HEK293T (cell line): ENCODE measurements around the gene FRMD4B.
A peak's percentile ranks its signal among the peaks of the same experiment; 100 is the strongest.

Source experiments
- CTCF ChIA-PET: fragments of 350-600 bp; formaldehyde crosslinking; extraction: SDS; loops from one replicate; lab custom pipeline; 2021; ENCODE audit warnings: antibody characterized with exemption, inconsistent platforms; lab: Yijun Ruan, JAX
- POLR2A ChIA-PET: fragments of 350-600 bp; formaldehyde crosslinking; extraction: SDS; loops from one replicate; lab custom pipeline; 2020; ENCODE audit warnings: antibody characterized with exemption, inconsistent platforms; lab: Yijun Ruan, JAX
- DNase-seq: peaks from one replicate; pipeline ENCODE4 v3.0.0; 2012; ENCODE audit warnings: mixed read lengths; ENCODE audit errors: extremely low spot score
- ARNT ChIP-seq: fragments of 450-650 bp; IDR thresholded peaks from 2 replicates; pipeline ENCODE4 v1.6.1; 2017; ENCODE audit warnings: mild to moderate bottlenecking
- BHLHE40 ChIP-seq: fragments of 450-650 bp; IDR thresholded peaks from 2 replicates; pipeline ENCODE4 v1.6.1; 2016; ENCODE audit warnings: mild to moderate bottlenecking, moderate library complexity, borderline replicate concordance
- CTBP1 ChIP-seq: fragments of 450-650 bp; IDR thresholded peaks from 2 replicates; pipeline ENCODE4 v1.6.1; 2016; ENCODE audit warnings: borderline replicate concordance
- ELF4 ChIP-seq: fragments of 450-650 bp; IDR thresholded peaks from 2 replicates; pipeline ENCODE4 v1.6.1; 2017; ENCODE audit warnings: antibody characterized with exemption
- FOXA1 ChIP-seq: fragments of 450-650 bp; IDR thresholded peaks from 2 replicates; pipeline ENCODE4 v1.6.1; 2016; ENCODE audit warnings: mild to moderate bottlenecking
- FOXK2 ChIP-seq: fragments of 450-650 bp; IDR thresholded peaks from 2 replicates; pipeline ENCODE4 v1.6.1; 2016; ENCODE audit warnings: mild to moderate bottlenecking
- FOXM1 ChIP-seq: fragments of 450-650 bp; IDR thresholded peaks from 2 replicates; pipeline ENCODE4 v1.6.1; 2017; ENCODE audit warnings: mild to moderate bottlenecking, borderline replicate concordance
- HDGF ChIP-seq: fragments of 450-650 bp; IDR thresholded peaks from 2 replicates; pipeline ENCODE4 v1.6.1; 2017; ENCODE audit warnings: antibody characterized with exemption, borderline replicate concordance
- L3MBTL2 ChIP-seq: fragments of 450-650 bp; conservative IDR thresholded peaks from 2 replicates; pipeline ENCODE4 v1.6.1; 2016; ENCODE audit warnings: mild to moderate bottlenecking
- LEF1 ChIP-seq: fragments of 450-650 bp; IDR thresholded peaks from 2 replicates; pipeline ENCODE4 v1.6.1; 2017; ENCODE audit warnings: mild to moderate bottlenecking, borderline replicate concordance
- NFRKB ChIP-seq: fragments of 450-650 bp; IDR thresholded peaks from 2 replicates; pipeline ENCODE4 v1.6.1; 2016; ENCODE audit warnings: mild to moderate bottlenecking, moderate library complexity
- PKNOX1 ChIP-seq: fragments of 450-650 bp; IDR thresholded peaks from 2 replicates; pipeline ENCODE4 v1.6.1; 2016
- SP1 ChIP-seq: fragments of 450-650 bp; IDR thresholded peaks from 2 replicates; pipeline ENCODE4 v1.6.1; 2017
- SUZ12 ChIP-seq: fragments of 450-650 bp; IDR thresholded peaks from 2 replicates; pipeline ENCODE4 v1.6.1; 2016; ENCODE audit warnings: mild to moderate bottlenecking
- TARDBP ChIP-seq: fragments of 450-650 bp; IDR thresholded peaks from 2 replicates; pipeline ENCODE4 v1.6.1; 2016
- ZNF384 ChIP-seq: fragments of 450-650 bp; IDR thresholded peaks from 2 replicates; pipeline ENCODE4 v1.6.1; 2016

FRMD4B gene

GRCh38 chr3:69413551-69414207 is 27.8 kb upstream of the FRMD4B start:
- POLR2A ChIA-PET, result no interaction called here
- CTCF ChIA-PET, result no interaction called here
- TF ChIP-seq SP1 (no peak), BHLHE40 (no peak), NFRKB (no peak), FOXM1 (no peak), SUZ12 (no peak), LEF1 (no peak), PKNOX1 (no peak), ARNT (no peak), L3MBTL2 (no peak), FOXA1 (no peak), HDGF (no peak), FOXK2 (no peak), CTBP1 (no peak), ZNF384 (no peak), TARDBP (no peak)

GRCh38 chr3:69411346-69411745 is 25.5 kb upstream of the FRMD4B start:
- DNase-seq, result no peak
- ChIA-PET CTCF (interaction anchor here (0.7 kb wide), 1 partner anchor 24 kb away, joined by 3 read pairs; no protein-coding TSS in a partner anchor), POLR2A (no interaction called here)
- no peak for TF ChIP-seq LEF1
- no peak for TF ChIP-seq BHLHE40
- no peak for TF ChIP-seq FOXM1
- TF ChIP-seq SUZ12, result no peak
- TF ChIP-seq SP1, result no peak
- TF ChIP-seq NFRKB, result no peak
- no peak for TF ChIP-seq HDGF
- TF ChIP-seq L3MBTL2, result no peak
- TF ChIP-seq ELF4, result no peak
- no peak for TF ChIP-seq CTBP1
- TF ChIP-seq FOXA1, result no peak
- no peak for TF ChIP-seq PKNOX1
- no peak for TF ChIP-seq TARDBP
- no peak for TF ChIP-seq ZNF384

More at GRCh38 chr3:69413551-69414207, 27.8 kb upstream of the FRMD4B start:
- DNase-seq, result no peak

GRCh38 chr3:69410301-69410700 is 24.4 kb upstream of the FRMD4B start:
- POLR2A ChIA-PET, result no interaction called here
- no peak for TF ChIP-seq FOXK2
- TF ChIP-seq PKNOX1, result peak; percentile 68
- DNase-seq, result peak; percentile 69
- CTCF ChIA-PET, result interaction anchor here (0.7 to 1.8 kb wide), 18 partner anchors 11 to 359 kb away, joined by 3 to 6 read pairs (median 3); no protein-coding TSS in a partner anchor

GRCh38 chr3:69409831-69410230 is 23.9 kb upstream of the FRMD4B start:
- POLR2A ChIA-PET, result no interaction called here
- no peak for DNase-seq
- no peak for TF ChIP-seq ELF4
- CTCF ChIA-PET, result interaction anchor here (0.7 to 1.8 kb wide), 18 partner anchors 10 to 396 kb away, joined by 3 to 6 read pairs (median 3); no protein-coding TSS in a partner anchor

- ChIA-PET POLR2A (no interaction called here), CTCF (interaction anchor here (0.6 to 1.8 kb wide), 8 partner anchors 12 to 282 kb away, joined by 3 to 6 read pairs (median 4); no protein-coding TSS in a partner anchor)
- no peak for DNase-seq
- TF ChIP-seq ARNT (no peak), HDGF (no peak), SUZ12 (no peak), ZNF384 (no peak), SP1 (no peak), BHLHE40 (no peak), L3MBTL2 (no peak), ELF4 (no peak), FOXM1 (no peak), FOXA1 (no peak)
Observed at GRCh38 chr3:69409011-69409410, 23.1 kb upstream of the FRMD4B start.

GRCh38 chr3:69408542-69408941 is 22.7 kb upstream of the FRMD4B start:
- TF ChIP-seq ARNT, result no peak
- TF ChIP-seq FOXM1, result no peak
- no peak for TF ChIP-seq FOXA1
- no peak for TF ChIP-seq LEF1
- CTCF ChIA-PET, result interaction anchor here (0.6 kb wide), 1 partner anchor 281 kb away, joined by 4 read pairs; no protein-coding TSS in a partner anchor
- POLR2A ChIA-PET, result no interaction called here
- DNase-seq, result no peak

GRCh38 chr3:69407908-69408307 is 22.0 kb upstream of the FRMD4B start:
- no peak for DNase-seq
- POLR2A ChIA-PET, result no interaction called here
- no peak for TF ChIP-seq NFRKB
- no peak for TF ChIP-seq FOXA1
- CTCF ChIA-PET, result no interaction called here
